ENCODE results near the gene PALD1. TPM values are rescaled to one million over a fixed set of nuclear protein-coding genes. Genes with fewer than 3 reads are reported as not detected.

PALD1 gene
- total and polyA plus RNA-seq, 4 donors = 3.9 to 11.5 (median 8.2) TPM

GRCh38 chr10:70600512-70601395, 122.2 kb downstream of the PALD1 start:
- Histone ChIP-seq H3K9me3 (ENCODE audit: control insufficient read depth, low read length) (no peaks in the 10 kb centered on the region), H3K4me3 (ENCODE audit: low read length in 2 of 2) (no peak overlapping the region), H3K36me3 (ENCODE audit: control insufficient read depth in 1 of 2, insufficient read depth in 2 of 2, low read length in 1 of 2) (no peaks in the 10 kb centered on the region), H3K4me1 (ENCODE audit: control insufficient read depth in 1 of 2, insufficient read depth in 2 of 2, low read length in 2 of 2) (no peaks in the 10 kb centered on the region), H3K27ac (ENCODE audit: low read depth in 1 of 2, low read length in 2 of 2) (no peak overlapping the region), H3K27me3 (ENCODE audit: control insufficient read depth in 1 of 2, insufficient read depth in 2 of 2, low read length in 1 of 2) (no peaks in the 10 kb centered on the region)
- ATAC-seq (ENCODE audit: low FRiP score) (no peak), DNase-seq (no peak)
- WGBS, 2 donors = 95% methylated on average over 24 of the region's 24 CpGs
- intact Hi-C loops (cut with DNase I) = no loop called here

- Histone ChIP-seq H3K9me3 (ENCODE audit: control insufficient read depth, low read length) (no peaks in the 10 kb centered on the region), H3K27me3 (ENCODE audit: control insufficient read depth in 1 of 2, insufficient read depth in 2 of 2, low read length in 1 of 2) (no peaks in the 10 kb centered on the region), H3K27ac (ENCODE audit: low read depth in 1 of 2, low read length in 2 of 2) (no peak overlapping the region), H3K4me1 (ENCODE audit: control insufficient read depth in 1 of 2, insufficient read depth in 2 of 2, low read length in 2 of 2) (no peaks in the 10 kb centered on the region), H3K4me3 (ENCODE audit: low read length in 2 of 2) (no peak overlapping the region), H3K36me3 (ENCODE audit: control insufficient read depth in 1 of 2, insufficient read depth in 2 of 2, low read length in 1 of 2) (no peaks in the 10 kb centered on the region)
- DNase-seq (no peak), ATAC-seq (ENCODE audit: low FRiP score) (no peak)
- 91% methylated on average over 5 of the region's 5 CpGs for WGBS, 2 donors
- intact Hi-C loops (cut with DNase I) = no loop called here
These were observed 123.2 kb downstream of the PALD1 start for GRCh38 chr10:70601746-70602145.

GRCh38 chr10:70602665-70603448, 124.3 kb downstream of the PALD1 start, which contains the start of gene PRF1:
Gene PRF1 (minus strand): TSS chr10:70602741. CDS start chr10:70600902, 1,839 bp downstream.
- ATAC-seq (ENCODE audit: low FRiP score) (peak; percentile 50), DNase-seq (peak in 1 of 2 donors; percentile 65)
- Histone ChIP-seq H3K9me3 (ENCODE audit: control insufficient read depth, low read length) (no peaks in the 10 kb centered on the region), H3K27ac (ENCODE audit: low read depth in 1 of 2, low read length in 2 of 2) (no peak within 1 kb of the TSS), H3K36me3 (ENCODE audit: control insufficient read depth in 1 of 2, insufficient read depth in 2 of 2, low read length in 1 of 2) (no peaks in the 10 kb centered on the region), H3K27me3 (ENCODE audit: control insufficient read depth in 1 of 2, insufficient read depth in 2 of 2, low read length in 1 of 2) (no peaks in the 10 kb centered on the region), H3K4me3 (ENCODE audit: low read length in 2 of 2) (no peak within 1 kb of the TSS), H3K4me1 (ENCODE audit: control insufficient read depth in 1 of 2, insufficient read depth in 2 of 2, low read length in 2 of 2) (no peaks in the 10 kb centered on the region)
- intact Hi-C loops (cut with DNase I) = no loop called here
- 94 to 96% methylated on average over 21 of the region's 21 CpGs for WGBS, 2 donors

GRCh38 chr10:70603449-70603801, 124.9 kb downstream of the PALD1 start:
- H3K27me3 ChIP-seq (ENCODE audit: control insufficient read depth in 1 of 2, insufficient read depth in 2 of 2, low read length in 1 of 2) = no peaks in the 10 kb centered on the region
- intact Hi-C loops (cut with DNase I) = no loop called here
- no peaks in the 10 kb centered on the region for H3K9me3 ChIP-seq (ENCODE audit: control insufficient read depth, low read length)
- H3K4me3 ChIP-seq (ENCODE audit: low read length in 2 of 2) = no peak overlapping the region
- no peaks in the 10 kb centered on the region for H3K36me3 ChIP-seq (ENCODE audit: control insufficient read depth in 1 of 2, insufficient read depth in 2 of 2, low read length in 1 of 2)
- no peak overlapping the region for H3K27ac ChIP-seq (ENCODE audit: low read depth in 1 of 2, low read length in 2 of 2)
- DNase-seq (no peak), ATAC-seq (ENCODE audit: low FRiP score) (no peak)
- H3K4me1 ChIP-seq (ENCODE audit: control insufficient read depth in 1 of 2, insufficient read depth in 2 of 2, low read length in 2 of 2) = no peaks in the 10 kb centered on the region
- WGBS, 2 donors = 83 to 92% methylated on average over 7 of the region's 7 CpGs

DNA sequence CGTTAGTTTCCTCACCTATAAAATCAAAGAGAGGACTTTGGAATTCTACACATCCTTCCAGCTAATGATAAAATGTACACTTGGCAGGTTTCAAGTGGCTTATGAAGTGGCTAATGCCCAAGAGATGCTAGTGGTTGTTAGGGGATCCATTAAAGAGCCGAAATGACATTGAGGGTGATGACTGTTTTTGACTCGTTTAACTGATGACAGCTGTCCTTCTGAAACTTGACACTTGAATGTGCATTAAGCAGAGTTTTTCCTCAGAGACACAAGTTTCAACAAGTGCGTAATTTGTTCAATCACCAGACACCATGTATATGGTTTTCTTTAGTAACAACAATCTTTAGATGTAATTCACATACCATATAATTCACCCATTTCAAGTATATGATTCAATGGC, 125.5 kb downstream of the PALD1 start:
- ATAC-seq (ENCODE audit: low FRiP score) = no peak
- Histone ChIP-seq H3K4me1 (ENCODE audit: control insufficient read depth in 1 of 2, insufficient read depth in 2 of 2, low read length in 2 of 2) (no peaks in the 10 kb centered on the region), H3K36me3 (ENCODE audit: control insufficient read depth in 1 of 2, insufficient read depth in 2 of 2, low read length in 1 of 2) (no peaks in the 10 kb centered on the region), H3K27me3 (ENCODE audit: control insufficient read depth in 1 of 2, insufficient read depth in 2 of 2, low read length in 1 of 2) (no peaks in the 10 kb centered on the region), H3K9me3 (ENCODE audit: control insufficient read depth, low read length) (no peaks in the 10 kb centered on the region), H3K4me3 (ENCODE audit: low read length in 2 of 2) (no peak overlapping the region), H3K27ac (ENCODE audit: low read depth in 1 of 2, low read length in 2 of 2) (no peak overlapping the region)
- DNase-seq = no peak
- intact Hi-C loops (cut with DNase I) = no loop called here
- WGBS, 2 donors = 93 to 95% methylated on average over 4 of the region's 4 CpGs

GRCh38 chr10:70605161-70605560, 126.6 kb downstream of the PALD1 start:
- intact Hi-C loops (cut with DNase I) = no loop called here
- H3K9me3 ChIP-seq (ENCODE audit: control insufficient read depth, low read length) = no peaks in the 10 kb centered on the region
- 72 to 84% methylated on average over 2 of the region's 2 CpGs for WGBS, 2 donors

DNA sequence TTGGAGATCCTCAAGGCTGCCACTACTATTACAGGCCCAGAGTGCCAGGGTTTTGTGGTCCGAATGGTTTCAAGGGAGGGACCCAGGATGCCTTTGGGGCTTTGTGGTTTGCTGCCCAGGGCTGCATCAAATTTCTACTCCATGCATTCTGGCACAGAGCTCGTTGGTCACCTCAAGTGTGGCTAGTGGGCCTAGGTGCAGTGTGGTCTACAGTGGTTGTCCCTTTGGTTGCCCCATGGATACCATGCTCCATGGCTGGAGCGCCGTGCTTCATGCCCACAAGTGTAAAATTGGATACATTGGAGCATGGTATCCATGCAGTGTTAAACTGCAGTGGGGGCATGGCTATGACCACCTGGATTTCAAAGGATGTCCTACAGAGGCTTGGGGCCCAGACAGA, 129.4 kb downstream of the PALD1 start:
- intact Hi-C loops (cut with DNase I) = no loop called here
- ATAC-seq (ENCODE audit: low FRiP score) = no peak
- H3K9me3 ChIP-seq (ENCODE audit: control insufficient read depth, low read length) = no peaks in the 10 kb centered on the region
- no peak overlapping the region for H3K27ac ChIP-seq (ENCODE audit: low read depth in 1 of 2, low read length in 2 of 2)
- no peak overlapping the region for H3K4me3 ChIP-seq (ENCODE audit: low read length in 2 of 2)
- no peak for DNase-seq
- H3K4me1 ChIP-seq (ENCODE audit: control insufficient read depth in 1 of 2, insufficient read depth in 2 of 2, low read length in 2 of 2) = no peaks in the 10 kb centered on the region
- 95 to 97% methylated on average over 4 of the region's 4 CpGs for WGBS, 2 donors
- no peaks in the 10 kb centered on the region for H3K27me3 ChIP-seq (ENCODE audit: control insufficient read depth in 1 of 2, insufficient read depth in 2 of 2, low read length in 1 of 2)
- no peaks in the 10 kb centered on the region for H3K36me3 ChIP-seq (ENCODE audit: control insufficient read depth in 1 of 2, insufficient read depth in 2 of 2, low read length in 1 of 2)

More at GRCh38 chr10:70605161-70605560, 126.6 kb downstream of the PALD1 start:
- ATAC-seq (ENCODE audit: low FRiP score) = no peak
- Histone ChIP-seq H3K27me3 (ENCODE audit: control insufficient read depth in 1 of 2, insufficient read depth in 2 of 2, low read length in 1 of 2) (no peaks in the 10 kb centered on the region), H3K4me1 (ENCODE audit: control insufficient read depth in 1 of 2, insufficient read depth in 2 of 2, low read length in 2 of 2) (no peaks in the 10 kb centered on the region), H3K27ac (ENCODE audit: low read depth in 1 of 2, low read length in 2 of 2) (no peak overlapping the region), H3K36me3 (ENCODE audit: control insufficient read depth in 1 of 2, insufficient read depth in 2 of 2, low read length in 1 of 2) (no peaks in the 10 kb centered on the region), H3K4me3 (ENCODE audit: low read length in 2 of 2) (no peak overlapping the region)
- no peak for DNase-seq

GRCh38 chr10:70613941-70614340, 135.4 kb downstream of the PALD1 start:
- H3K4me3 ChIP-seq (ENCODE audit: low read length in 2 of 2) = no peak overlapping the region
- intact Hi-C loops (cut with DNase I) = no loop called here
- H3K27me3 ChIP-seq (ENCODE audit: control insufficient read depth in 1 of 2, insufficient read depth in 2 of 2, low read length in 1 of 2) = no peaks in the 10 kb centered on the region
- no peaks in the 10 kb centered on the region for H3K4me1 ChIP-seq (ENCODE audit: control insufficient read depth in 1 of 2, insufficient read depth in 2 of 2, low read length in 2 of 2)
- no peak overlapping the region for H3K27ac ChIP-seq (ENCODE audit: low read depth in 1 of 2, low read length in 2 of 2)
- no peaks in the 10 kb centered on the region for H3K9me3 ChIP-seq (ENCODE audit: control insufficient read depth, low read length)
- no peak for ATAC-seq (ENCODE audit: low FRiP score)
- WGBS, 2 donors = 70 to 79% methylated on average over 2 of the region's 2 CpGs
- no peak for DNase-seq
- H3K36me3 ChIP-seq (ENCODE audit: control insufficient read depth in 1 of 2, insufficient read depth in 2 of 2, low read length in 1 of 2) = no peaks in the 10 kb centered on the region

All from aorta (tissue), 5 donors.